ENCODE results near the gene AKAP14.
"Not testable (repeated sequence)": the region's sequence is repeated elsewhere in the genome, so short reads cannot be mapped to it uniquely, and the experiment has no call there.

Gene AKAP14

GRCh38 chrX:119899125-119899524 lies 3.4 kb downstream of the AKAP14 start:
- no peak for TF ChIP-seq CTCF (IDR thresholded peaks at IDR 0.05)
- H3K4me1 ChIP-seq: no peaks in the 10 kb centered on the region
- no peak overlapping the region for H3K9ac ChIP-seq
- H3K27me3 ChIP-seq (ENCODE audit: control insufficient read depth, insufficient read depth, low read length): no peaks in the 10 kb centered on the region
- H3K4me3 ChIP-seq (ENCODE audit: low read depth, low read length): no peak overlapping the region
- H3K4me2 ChIP-seq (ENCODE audit: low read length): no peak overlapping the region
- no peaks in the 10 kb centered on the region for H3K9me3 ChIP-seq (ENCODE audit: control insufficient read depth, low read length)
- H2AFZ ChIP-seq: no peak overlapping the region
- no peak overlapping the region for H3K27ac ChIP-seq
- H3K79me2 ChIP-seq: no peaks in the 10 kb centered on the region
- no peaks in the 10 kb centered on the region for H3K36me3 ChIP-seq (ENCODE audit: control insufficient read depth, insufficient read depth, low read length)

GRCh38 chrX:119900976-119901375 lies 5.3 kb downstream of the AKAP14 start:
- no peak overlapping the region for H3K9ac ChIP-seq
- H3K9me3 ChIP-seq (ENCODE audit: control insufficient read depth, low read length): no peaks in the 10 kb centered on the region
- H2AFZ ChIP-seq: no peak overlapping the region
- H3K4me1 ChIP-seq: no peaks in the 10 kb centered on the region
- H3K4me2 ChIP-seq (ENCODE audit: low read length): no peak overlapping the region
- no peaks in the 10 kb centered on the region for H3K36me3 ChIP-seq (ENCODE audit: control insufficient read depth, insufficient read depth, low read length)
- no peak overlapping the region for H3K4me3 ChIP-seq (ENCODE audit: low read depth, low read length)
- no peaks in the 10 kb centered on the region for H3K27me3 ChIP-seq (ENCODE audit: control insufficient read depth, insufficient read depth, low read length)
- no peak for TF ChIP-seq CTCF (IDR thresholded peaks at IDR 0.05)
- H3K79me2 ChIP-seq: no peaks in the 10 kb centered on the region
- H3K27ac ChIP-seq: no peak overlapping the region

- Histone ChIP-seq H3K79me2 (no peaks in the 10 kb centered on the region), H2AFZ (no peak overlapping the region), H3K4me3 (ENCODE audit: low read depth, low read length) (no peak overlapping the region), H3K36me3 (ENCODE audit: control insufficient read depth, insufficient read depth, low read length) (no peaks in the 10 kb centered on the region), H3K4me1 (no peaks in the 10 kb centered on the region), H3K27me3 (ENCODE audit: control insufficient read depth, insufficient read depth, low read length) (no peaks in the 10 kb centered on the region), H3K4me2 (ENCODE audit: low read length) (no peak overlapping the region), H3K9ac (no peak overlapping the region), H3K27ac (no peak overlapping the region), H3K9me3 (ENCODE audit: control insufficient read depth, low read length) (no peaks in the 10 kb centered on the region)
- TF ChIP-seq CTCF (IDR thresholded peaks at IDR 0.05): no peak
Measured at GRCh38 chrX:119916310-119916709, 20.6 kb downstream of the AKAP14 start.

- no peak overlapping the region for H2AFZ ChIP-seq
- no peaks in the 10 kb centered on the region for H3K79me2 ChIP-seq
- H3K36me3 ChIP-seq (ENCODE audit: control insufficient read depth, insufficient read depth, low read length): no peaks in the 10 kb centered on the region
- no peak for TF ChIP-seq CTCF (IDR thresholded peaks at IDR 0.05)
- H3K9me3 ChIP-seq (ENCODE audit: control insufficient read depth, low read length): no peaks in the 10 kb centered on the region
- no peak overlapping the region for H3K4me3 ChIP-seq (ENCODE audit: low read depth, low read length)
- no peak overlapping the region for H3K27ac ChIP-seq
- H3K27me3 ChIP-seq (ENCODE audit: control insufficient read depth, insufficient read depth, low read length): no peaks in the 10 kb centered on the region
- H3K4me1 ChIP-seq: no peaks in the 10 kb centered on the region
- H3K4me2 ChIP-seq (ENCODE audit: low read length): no peak overlapping the region
- H3K9ac ChIP-seq: no peak overlapping the region
Measured at GRCh38 chrX:119917877-119918276, 22.2 kb downstream of the AKAP14 start.

- Histone ChIP-seq H3K4me3 (ENCODE audit: low read depth, low read length) (no peak overlapping the region), H3K4me1 (no peaks in the 10 kb centered on the region), H3K27ac (no peak overlapping the region), H3K9me3 (ENCODE audit: control insufficient read depth, low read length) (no peaks in the 10 kb centered on the region), H3K27me3 (ENCODE audit: control insufficient read depth, insufficient read depth, low read length) (no peaks in the 10 kb centered on the region), H2AFZ (no peak overlapping the region), H3K4me2 (ENCODE audit: low read length) (no peak overlapping the region), H3K79me2 (no peaks in the 10 kb centered on the region), H3K9ac (no peak overlapping the region), H3K36me3 (ENCODE audit: control insufficient read depth, insufficient read depth, low read length) (no peaks in the 10 kb centered on the region)
- TF ChIP-seq CTCF (IDR thresholded peaks at IDR 0.05): no peak
Measured at GRCh38 chrX:119919835-119920585, 24.3 kb downstream of the AKAP14 start.

- not testable (repeated sequence) for H3K4me1 ChIP-seq; H3K4me2 ChIP-seq (ENCODE audit: low read length); H3K27me3 ChIP-seq (ENCODE audit: control insufficient read depth, insufficient read depth, low read length); H3K79me2 ChIP-seq; H2AFZ ChIP-seq; H3K9me3 ChIP-seq (ENCODE audit: control insufficient read depth, low read length); H3K9ac ChIP-seq; H3K36me3 ChIP-seq (ENCODE audit: control insufficient read depth, insufficient read depth, low read length); H3K27ac ChIP-seq; H3K4me3 ChIP-seq (ENCODE audit: low read depth, low read length)
Measured at GRCh38 chrX:119922391-119922790, 26.7 kb downstream of the AKAP14 start.
